HG02938 (cell line): Measurements from ENCODE around the gene TLR9.

Experiments
- ATAC-seq: cut with Tn5 transposase; IDR thresholded peaks from one replicate; pipeline ENCODE4 v1.9.1; 2021; ENCODE audit warnings: mild to moderate bottlenecking, moderate library complexity; ENCODE audit not compliant: unreplicated experiment

Gene TLR9

DNA sequence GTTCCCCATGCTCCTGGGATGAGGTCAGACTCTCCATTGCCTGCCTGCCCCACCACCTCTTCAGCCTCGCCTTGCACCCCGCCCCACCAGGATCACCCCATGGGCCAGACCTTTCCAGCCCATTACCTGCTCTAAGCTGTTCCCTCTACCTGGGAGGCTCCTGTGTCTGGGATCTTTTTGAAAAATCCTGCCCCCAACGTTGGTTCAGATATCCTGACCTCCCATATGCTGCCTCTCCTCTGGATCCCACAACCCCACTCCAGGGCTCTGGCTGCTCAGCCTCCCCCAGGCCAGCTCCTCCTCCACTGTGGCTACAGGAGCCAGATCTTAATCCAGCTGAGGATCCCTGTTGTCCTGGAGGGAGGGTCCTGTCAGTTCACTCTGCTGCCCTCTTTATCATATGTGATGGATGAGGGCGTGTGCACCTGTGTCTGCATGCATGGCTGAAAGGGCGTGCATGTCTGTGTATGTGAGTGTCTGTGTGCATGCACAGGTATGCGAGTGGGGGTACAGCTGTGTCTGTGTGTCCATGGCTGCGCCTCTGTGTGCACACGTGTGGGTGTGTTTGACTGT lies 49.2 kb downstream of the TLR9 start:
- no peak for ATAC-seq

GRCh38 chr3:52175416-52176179 lies 49.8 kb downstream of the TLR9 start:
- no peak for ATAC-seq

- ATAC-seq: no peak
Observed at GRCh38 chr3:52174896-52175295, 50.5 kb downstream of the TLR9 start.

- no peak for ATAC-seq
Observed at GRCh38 chr3:52173101-52173500, 52.3 kb downstream of the TLR9 start.

DNA sequence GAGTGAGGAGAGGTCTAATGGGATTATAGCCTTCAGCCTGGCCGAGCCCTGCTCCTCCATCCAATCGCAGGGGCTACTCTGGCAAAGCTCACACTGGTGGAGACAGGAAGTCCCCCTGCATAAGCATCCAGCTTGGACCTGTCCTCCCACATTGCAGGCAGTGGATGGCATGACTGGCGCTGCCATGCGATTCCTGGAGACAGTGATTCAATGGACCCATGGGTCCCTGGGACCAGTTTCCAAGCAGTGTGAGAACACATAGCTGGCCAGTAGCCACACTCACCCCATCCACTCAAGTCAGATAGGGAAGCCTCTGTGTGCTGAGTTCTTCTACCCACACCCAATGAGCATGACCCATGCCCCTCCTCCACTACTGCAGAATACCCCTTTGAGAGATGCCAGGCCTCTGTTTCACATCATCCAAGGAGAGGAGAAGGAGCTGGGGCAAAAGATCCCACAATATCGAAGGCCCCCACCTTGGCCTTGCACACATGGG lies 53.1 kb downstream of the TLR9 start:
- no peak for ATAC-seq

DNA sequence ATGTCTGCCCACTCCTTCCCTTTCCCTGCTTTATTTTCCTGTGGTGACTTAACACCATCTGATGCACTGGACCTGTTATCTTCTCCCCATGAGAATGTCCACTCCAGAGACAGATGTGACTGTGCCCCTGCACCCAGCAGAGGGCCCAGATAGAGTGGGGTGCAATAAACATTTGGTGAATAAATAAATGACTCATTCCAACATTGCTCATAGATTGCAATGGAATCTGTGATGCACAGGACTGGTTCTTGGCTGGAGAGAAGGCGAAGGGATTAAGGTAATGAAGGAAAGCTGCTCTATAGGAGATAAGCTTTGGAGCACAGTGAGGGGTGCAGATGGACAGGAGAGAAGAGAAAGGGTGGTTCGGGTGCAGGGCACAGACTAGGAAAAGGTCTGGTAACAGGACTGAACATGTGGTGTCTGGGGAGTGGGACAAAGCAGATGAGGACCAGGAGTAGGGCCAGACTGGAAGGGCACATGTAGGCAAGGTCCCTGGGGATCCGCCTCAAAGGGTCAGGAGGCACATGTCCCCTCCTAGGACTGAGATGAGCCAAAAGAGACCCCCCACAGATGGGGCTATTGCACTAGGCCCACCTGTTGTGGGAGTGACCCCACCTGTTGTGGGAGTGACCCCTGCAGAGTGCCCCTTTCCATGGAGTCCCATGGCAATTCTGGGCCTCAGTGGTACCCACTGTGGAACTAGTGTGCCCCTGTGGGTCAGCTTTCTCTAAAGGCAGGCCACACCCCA lies 53.8 kb downstream of the TLR9 start:
- no peak for ATAC-seq
